HG03066 (cell line): ENCODE measurements around the gene TOMM20.

Experiments
- ATAC-seq: cut with Tn5 transposase; IDR thresholded peaks from one replicate; pipeline ENCODE4 v1.9.1; 2021; ENCODE audit warnings: low read depth; ENCODE audit not compliant: unreplicated experiment

TOMM20 gene

DNA sequence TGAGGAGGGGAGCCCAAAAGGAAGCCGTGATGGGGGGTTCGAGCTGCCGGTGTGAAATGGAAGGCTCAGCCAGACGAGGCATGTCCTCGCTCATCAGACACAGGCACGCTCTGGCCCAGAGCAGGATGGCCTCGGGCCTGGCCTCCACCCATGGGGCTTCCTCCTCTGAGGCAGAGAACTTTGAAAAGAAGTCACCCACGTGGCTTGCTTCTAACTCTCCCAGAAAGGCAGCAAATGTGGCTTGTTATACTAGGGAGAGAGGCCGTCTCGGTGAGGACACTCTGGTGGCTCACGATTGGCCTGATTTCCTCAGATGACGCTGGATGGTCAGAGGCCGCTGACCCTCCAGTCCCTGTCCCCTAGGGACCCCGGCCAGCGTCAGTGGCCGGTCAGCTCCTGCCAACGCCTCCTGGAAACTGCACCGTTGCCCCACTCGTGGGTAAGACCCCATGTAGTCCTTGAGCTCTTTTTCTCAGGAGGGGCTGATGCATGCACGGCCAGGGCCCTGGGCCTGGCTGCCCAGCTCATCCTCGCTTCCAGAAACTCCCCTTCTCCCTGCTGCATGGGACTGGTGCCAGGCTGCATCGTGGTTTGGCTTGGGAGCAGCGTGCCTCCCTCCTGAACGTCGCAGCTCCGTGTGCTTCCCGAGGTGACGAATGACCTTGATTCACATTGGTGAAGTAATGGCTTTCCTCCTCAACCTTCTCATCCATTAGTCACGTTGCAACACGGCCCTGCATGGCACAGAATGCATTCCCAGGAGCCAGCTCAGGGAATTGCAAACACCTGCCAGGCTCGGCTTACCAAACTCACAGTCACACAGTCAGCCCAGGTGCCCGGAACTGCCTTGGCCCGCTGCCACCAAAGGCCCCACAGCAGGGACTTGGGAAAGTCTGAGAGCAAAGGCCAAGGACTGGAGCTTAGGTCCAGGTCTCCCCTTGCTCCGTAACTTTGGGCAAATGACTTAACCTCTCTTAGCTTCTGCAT lies 58.8 kb downstream of the TOMM20 start:
- no peak for ATAC-seq

DNA sequence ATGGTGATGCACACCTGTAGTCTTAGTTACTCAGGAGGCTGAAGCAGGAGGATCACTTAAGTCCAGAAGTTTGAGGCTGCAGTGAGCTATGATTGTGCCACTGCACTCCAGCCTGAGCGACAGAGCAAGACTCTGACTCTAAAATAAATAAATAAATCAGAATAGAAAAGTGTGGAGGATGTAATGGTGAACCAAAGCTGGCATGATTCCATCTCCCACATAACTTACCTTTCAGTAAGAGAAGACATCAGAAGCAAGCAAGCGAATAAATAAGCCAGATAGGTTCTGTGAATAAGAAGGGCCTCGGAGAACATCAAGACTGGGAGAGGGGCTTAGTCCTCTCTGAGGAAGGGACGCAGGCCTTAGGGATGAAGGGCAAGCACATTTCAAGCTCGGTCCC lies 59.5 kb downstream of the TOMM20 start:
- ATAC-seq, result no peak

DNA sequence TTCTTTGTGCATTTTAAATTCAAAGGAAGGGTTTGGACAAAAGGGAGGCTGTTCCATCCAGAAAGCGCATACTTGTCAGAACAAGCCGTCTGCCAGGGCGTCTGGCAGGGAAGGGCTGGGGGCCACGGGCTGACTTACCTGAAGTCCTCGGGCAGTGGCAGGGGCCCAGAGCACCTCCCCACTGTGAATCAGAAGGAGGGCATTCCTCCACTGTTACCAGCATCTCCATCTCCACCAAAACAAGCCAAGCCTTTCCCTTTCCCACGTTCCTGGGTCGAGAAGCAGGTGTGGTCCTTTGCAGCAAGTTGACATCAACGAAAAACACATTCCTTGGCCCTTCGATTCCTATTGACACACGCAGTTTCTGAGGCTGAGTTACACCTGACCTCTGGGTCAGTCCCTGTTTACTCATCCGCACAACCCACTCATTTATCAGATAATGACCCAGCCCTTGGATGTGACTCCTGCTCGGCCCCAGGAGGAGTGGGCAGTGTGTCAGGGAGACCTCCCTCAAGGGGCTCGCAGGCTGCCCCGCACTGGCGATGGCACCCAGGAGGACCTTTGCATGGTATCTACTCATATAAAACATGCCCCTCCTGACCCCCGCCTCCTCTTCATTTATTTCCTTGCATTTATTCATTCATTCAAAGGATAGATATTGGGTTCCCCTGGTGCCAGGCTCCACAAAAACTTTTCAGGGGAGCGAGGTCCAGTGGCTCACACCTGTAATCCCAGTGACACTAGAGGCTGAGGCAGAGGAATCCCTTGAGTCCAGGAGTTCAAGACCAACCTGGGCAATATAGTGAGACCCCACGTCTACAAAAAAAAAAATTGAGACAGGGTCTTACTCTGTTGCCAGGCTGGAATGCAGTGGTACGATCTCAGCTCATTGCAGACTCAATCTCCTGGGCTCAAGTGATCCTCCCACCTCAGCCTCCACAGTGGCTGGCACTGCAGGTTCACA lies 60.2 kb downstream of the TOMM20 start:
- ATAC-seq, result no peak

DNA sequence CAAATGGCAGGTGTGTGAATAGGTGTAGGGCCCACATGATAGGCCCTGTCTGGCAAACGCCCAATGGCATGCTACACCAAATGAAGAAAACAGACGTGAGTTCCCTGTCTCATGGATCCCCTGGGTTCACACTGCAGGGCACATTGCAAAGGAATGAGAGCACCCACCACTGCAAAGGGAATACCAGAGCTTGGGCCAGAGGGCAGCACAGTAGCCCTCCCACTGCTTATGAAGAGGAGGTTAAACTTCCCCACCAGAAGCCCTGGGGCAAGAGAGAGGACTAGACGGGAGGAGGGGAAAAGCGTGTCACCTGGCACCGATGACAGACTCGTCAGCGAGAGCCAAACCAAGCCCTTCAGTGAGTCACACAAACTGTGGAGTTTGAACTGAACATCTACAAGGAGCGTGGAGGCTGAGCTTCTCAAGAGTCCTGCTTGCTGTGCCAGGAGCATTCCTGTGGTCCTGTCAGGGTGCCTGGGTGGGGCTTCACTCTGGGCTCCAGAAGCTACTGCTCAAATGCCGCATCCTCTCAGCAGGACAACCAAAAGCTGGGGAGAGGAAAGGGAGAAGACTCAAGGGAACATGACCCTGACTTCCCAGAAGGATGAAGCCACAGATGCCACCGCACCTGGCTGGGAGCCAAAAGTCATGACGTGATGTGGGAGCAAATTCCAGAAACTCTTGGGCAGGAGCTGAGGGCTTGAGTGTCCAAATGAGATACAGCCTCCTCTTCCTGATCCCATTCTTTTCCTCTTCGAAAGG lies 61.1 kb downstream of the TOMM20 start:
- ATAC-seq, result no peak

DNA sequence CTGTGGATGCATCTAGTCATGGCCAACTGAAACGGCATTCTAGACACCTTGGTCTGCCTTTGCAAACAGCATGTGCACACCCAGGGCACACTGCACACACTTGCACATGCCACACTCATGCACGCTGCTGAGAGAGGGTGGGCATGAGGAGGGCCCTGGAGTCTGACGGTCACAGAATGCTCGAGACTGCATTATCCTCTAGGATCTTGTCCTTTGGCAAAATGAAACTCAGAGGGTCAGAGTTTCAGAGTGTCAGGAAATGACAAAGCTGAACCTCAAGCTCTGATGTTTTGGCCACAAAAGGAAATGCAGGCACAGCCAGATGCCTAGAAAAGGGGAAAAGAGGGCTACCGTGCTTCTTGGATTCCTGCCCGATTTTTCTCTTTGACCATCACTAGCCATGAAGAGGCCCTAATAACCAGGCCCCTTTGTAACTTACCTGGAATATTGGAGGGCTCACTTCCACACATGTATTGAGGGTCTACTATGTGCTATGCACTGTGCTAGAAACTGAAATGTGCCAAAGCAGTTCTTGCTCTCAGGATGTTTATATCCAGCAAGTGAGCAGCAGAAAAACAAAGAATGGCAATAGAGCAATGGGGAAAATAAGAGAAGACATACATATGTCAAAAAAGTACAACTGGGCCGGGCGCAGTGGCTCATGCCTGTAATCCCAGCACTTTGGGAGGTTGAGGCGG lies 65.4 kb downstream of the TOMM20 start:
- no peak for ATAC-seq

DNA sequence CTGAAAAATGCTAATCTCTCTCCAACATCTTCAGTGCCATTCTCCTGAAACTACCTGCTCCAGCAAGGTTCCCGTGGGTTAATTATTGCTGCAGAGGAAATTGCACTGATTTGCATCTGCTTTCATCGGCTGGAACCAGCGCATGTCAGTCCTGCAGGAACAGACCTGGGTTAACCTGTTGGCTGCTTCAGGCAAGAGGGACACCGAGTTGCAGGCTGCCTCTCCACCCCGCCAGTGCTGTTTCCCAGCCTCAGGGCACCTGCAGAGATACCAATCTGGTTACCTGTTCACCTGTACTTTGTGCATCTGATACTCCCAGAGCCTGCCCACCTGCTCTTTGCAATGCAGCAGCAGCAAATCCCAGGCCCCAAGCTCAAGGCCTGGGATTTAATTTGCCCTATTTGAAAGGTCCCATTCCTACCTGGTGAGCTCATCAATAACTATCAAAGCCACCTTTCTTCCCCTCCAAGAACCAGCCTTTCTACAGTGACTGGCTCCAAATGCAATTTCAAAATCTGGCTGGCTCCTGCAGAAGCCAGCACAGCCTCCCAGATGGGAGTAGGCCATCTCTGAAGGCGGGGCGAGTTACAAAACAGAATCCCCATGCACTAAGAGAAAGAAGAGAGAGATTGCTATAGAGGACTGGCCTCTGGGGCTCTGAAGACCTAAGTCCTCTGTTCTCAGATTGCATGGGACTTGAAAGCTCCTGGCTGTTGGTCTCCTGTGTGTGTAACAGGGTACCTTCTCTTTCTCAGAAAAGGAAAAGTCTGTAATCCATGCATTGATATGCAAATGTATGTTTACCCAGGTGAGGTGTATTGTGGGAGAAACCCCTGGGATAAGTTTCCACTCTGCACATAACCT lies 67.8 kb downstream of the TOMM20 start:
- no peak for ATAC-seq
